Measurements from ENCODE around the gene NEMP1. TPM values are rescaled to one million over a fixed set of nuclear protein-coding genes. Genes with fewer than 3 reads are reported as not detected.

NEMP1 gene
- total and polyA plus RNA-seq, 2 of the 13 experiments (the other 11 are each of a cell fraction or from before 2014, with no cell fraction given): 11.4 to 12.9 TPM

DNA sequence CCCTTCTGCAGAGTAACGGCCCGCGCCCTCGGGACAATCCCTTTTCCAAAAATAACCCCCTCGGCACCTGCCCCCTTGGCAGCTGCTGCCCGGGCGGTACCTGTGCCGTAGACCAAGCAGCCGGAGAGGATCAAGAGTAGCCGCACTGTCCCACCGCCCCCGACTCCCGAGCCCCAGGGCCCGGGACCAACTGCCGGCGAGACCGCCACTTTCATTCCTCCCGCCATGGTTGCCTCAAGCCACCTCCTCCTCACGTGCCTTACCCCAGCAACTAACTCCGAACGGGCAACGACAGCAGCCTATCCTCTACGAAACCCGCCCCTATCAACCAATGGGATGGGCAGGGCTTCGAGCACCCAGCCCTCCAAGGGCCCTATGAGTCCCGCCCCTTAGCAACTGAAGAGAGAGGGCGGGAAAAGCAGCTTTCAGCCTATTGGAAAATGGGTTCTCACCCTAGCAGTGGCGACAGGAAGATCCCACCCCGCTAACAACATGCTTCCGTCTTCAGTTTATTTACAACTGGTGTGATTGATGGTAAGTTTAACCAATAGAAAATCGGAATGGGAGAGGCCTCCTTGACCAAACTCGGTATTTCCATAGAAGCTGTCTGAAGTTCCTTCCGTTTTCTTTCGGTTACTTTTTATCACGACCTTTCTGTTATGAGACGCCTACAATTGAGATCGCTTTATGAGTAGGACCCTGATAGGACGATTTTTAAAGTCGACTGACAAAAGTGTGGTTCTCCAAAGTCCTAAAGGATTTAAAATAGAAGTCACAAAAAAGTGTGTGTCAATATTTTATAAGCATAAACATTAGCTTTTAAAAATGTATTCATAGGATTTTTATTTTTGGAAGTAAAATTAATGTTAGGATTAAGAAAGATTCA lies at the start of gene NEMP1 (continued):
- TF ChIP-seq ZMYM4 (CRISPR knock-in tag; IDR thresholded peaks at IDR 0.05) (peak; percentile 71), FOXK2 (IDR thresholded peaks at IDR 0.05) (peak; percentile 89), ZNF256 (CRISPR knock-in tag; conservative IDR thresholded peaks at IDR 0.05) (no peak), ZNF292 (CRISPR knock-in tag; IDR thresholded peaks at IDR 0.05; ENCODE audit: borderline replicate concordance, low read depth) (no peak), NR3C1 (CRISPR knock-in tag; IDR thresholded peaks at IDR 0.05) (no peak), RFX5 (IDR thresholded peaks at IDR 0.05; ENCODE audit: low read depth, low read length) (peak; percentile 86), KDM5B (CRISPR knock-in tag; IDR thresholded peaks at IDR 0.05; ENCODE audit: borderline replicate concordance) (peak; percentile 34; the same call in 1 of the 2 replicates), ELF3 (CRISPR knock-in tag; IDR thresholded peaks at IDR 0.05) (no peak; the same call in 1 of the 2 replicates), POGZ (CRISPR knock-in tag; IDR thresholded peaks at IDR 0.05) (peak; percentile 53; the same call in 1 of the 2 replicates), PHF21A (CRISPR knock-in tag; IDR thresholded peaks at IDR 0.05) (peak; percentile 78), EEA1 (CRISPR knock-in tag; IDR thresholded peaks at IDR 0.05; ENCODE audit: borderline replicate concordance) (no peak), ZNF614 (CRISPR knock-in tag; IDR thresholded peaks at IDR 0.05; ENCODE audit: borderline replicate concordance) (no peak; the same call in 1 of the 2 replicates)
- TF ChIP-seq, protein P1, sequence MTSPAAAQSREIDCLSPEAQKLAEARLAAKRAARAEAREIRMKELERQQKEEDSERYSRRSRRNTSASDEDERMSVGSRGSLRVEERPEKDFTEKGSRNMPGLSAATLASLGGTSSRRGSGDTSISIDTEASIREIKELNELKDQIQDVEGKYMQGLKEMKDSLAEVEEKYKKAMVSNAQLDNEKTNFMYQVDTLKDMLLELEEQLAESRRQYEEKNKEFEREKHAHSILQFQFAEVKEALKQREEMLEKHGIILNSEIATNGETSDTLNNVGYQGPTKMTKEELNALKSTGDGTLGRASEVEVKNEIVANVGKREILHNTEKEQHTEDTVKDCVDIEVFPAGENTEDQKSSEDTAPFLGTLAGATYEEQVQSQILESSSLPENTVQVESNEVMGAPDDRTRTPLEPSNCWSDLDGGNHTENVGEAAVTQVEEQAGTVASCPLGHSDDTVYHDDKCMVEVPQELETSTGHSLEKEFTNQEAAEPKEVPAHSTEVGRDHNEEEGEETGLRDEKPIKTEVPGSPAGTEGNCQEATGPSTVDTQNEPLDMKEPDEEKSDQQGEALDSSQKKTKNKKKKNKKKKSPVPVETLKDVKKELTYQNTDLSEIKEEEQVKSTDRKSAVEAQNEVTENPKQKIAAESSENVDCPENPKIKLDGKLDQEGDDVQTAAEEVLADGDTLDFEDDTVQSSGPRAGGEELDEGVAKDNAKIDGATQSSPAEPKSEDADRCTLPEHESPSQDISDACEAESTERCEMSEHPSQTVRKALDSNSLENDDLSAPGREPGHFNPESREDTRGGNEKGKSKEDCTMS (CRISPR knock-in tag; conservative IDR thresholded peaks at IDR 0.05): no peak
- TF ChIP-seq, protein P2, sequence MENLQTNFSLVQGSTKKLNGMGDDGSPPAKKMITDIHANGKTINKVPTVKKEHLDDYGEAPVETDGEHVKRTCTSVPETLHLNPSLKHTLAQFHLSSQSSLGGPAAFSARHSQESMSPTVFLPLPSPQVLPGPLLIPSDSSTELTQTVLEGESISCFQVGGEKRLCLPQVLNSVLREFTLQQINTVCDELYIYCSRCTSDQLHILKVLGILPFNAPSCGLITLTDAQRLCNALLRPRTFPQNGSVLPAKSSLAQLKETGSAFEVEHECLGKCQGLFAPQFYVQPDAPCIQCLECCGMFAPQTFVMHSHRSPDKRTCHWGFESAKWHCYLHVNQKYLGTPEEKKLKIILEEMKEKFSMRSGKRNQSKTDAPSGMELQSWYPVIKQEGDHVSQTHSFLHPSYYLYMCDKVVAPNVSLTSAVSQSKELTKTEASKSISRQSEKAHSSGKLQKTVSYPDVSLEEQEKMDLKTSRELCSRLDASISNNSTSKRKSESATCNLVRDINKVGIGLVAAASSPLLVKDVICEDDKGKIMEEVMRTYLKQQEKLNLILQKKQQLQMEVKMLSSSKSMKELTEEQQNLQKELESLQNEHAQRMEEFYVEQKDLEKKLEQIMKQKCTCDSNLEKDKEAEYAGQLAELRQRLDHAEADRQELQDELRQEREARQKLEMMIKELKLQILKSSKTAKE (CRISPR knock-in tag; IDR thresholded peaks at IDR 0.05; ENCODE audit: borderline replicate concordance): no peak
- TF ChIP-seq, protein P3, sequence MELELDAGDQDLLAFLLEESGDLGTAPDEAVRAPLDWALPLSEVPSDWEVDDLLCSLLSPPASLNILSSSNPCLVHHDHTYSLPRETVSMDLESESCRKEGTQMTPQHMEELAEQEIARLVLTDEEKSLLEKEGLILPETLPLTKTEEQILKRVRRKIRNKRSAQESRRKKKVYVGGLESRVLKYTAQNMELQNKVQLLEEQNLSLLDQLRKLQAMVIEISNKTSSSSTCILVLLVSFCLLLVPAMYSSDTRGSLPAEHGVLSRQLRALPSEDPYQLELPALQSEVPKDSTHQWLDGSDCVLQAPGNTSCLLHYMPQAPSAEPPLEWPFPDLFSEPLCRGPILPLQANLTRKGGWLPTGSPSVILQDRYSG (CRISPR knock-in tag; IDR thresholded peaks at IDR 0.05): no peak
- TF ChIP-seq, protein P4, sequence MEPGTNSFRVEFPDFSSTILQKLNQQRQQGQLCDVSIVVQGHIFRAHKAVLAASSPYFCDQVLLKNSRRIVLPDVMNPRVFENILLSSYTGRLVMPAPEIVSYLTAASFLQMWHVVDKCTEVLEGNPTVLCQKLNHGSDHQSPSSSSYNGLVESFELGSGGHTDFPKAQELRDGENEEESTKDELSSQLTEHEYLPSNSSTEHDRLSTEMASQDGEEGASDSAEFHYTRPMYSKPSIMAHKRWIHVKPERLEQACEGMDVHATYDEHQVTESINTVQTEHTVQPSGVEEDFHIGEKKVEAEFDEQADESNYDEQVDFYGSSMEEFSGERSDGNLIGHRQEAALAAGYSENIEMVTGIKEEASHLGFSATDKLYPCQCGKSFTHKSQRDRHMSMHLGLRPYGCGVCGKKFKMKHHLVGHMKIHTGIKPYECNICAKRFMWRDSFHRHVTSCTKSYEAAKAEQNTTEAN (CRISPR knock-in tag; conservative IDR thresholded peaks at IDR 0.05): no peak
- TF ChIP-seq, protein P5, sequence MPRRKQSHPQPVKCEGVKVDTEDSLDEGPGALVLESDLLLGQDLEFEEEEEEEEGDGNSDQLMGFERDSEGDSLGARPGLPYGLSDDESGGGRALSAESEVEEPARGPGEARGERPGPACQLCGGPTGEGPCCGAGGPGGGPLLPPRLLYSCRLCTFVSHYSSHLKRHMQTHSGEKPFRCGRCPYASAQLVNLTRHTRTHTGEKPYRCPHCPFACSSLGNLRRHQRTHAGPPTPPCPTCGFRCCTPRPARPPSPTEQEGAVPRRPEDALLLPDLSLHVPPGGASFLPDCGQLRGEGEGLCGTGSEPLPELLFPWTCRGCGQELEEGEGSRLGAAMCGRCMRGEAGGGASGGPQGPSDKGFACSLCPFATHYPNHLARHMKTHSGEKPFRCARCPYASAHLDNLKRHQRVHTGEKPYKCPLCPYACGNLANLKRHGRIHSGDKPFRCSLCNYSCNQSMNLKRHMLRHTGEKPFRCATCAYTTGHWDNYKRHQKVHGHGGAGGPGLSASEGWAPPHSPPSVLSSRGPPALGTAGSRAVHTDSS (CRISPR knock-in tag; conservative IDR thresholded peaks at IDR 0.05): no peak
- TF ChIP-seq, protein P6, sequence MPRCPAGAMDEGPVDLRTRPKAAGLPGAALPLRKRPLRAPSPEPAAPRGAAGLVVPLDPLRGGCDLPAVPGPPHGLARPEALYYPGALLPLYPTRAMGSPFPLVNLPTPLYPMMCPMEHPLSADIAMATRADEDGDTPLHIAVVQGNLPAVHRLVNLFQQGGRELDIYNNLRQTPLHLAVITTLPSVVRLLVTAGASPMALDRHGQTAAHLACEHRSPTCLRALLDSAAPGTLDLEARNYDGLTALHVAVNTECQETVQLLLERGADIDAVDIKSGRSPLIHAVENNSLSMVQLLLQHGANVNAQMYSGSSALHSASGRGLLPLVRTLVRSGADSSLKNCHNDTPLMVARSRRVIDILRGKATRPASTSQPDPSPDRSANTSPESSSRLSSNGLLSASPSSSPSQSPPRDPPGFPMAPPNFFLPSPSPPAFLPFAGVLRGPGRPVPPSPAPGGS (CRISPR knock-in tag; IDR thresholded peaks at IDR 0.05): peak; percentile 40

Data from HepG2 (cell line).